Measurements from ENCODE around the gene PRR5L. TPM values are rescaled to one million over a fixed set of nuclear protein-coding genes. Genes with fewer than 3 reads are reported as not detected.

The PRR5L gene
- total and polyA plus RNA-seq, 5 donors from 2014 or later = 0.76 to 15.1 (median 1.1) TPM; not detected in 1

DNA sequence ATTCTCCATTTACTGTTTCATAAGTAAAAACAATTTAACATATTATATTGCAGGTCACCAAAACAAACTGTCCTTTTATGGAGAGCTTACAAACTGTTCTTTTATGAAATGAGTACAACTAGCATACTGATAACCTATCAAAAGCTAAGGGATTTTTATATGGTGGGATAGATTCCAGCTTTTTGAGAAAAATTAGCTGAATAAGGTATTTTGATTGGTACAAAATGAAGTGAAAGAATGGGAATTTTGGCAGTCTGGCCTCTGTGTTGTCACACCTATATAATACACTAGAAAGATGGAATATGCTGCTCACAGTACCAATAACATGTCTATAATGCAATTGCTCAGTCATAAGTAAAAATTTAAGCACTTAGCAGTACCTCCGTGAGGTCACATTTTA is 202.6 kb downstream of the PRR5L start:
- peaks cover 56% of the 10 kb centered on the region for H3K36me3 ChIP-seq (ENCODE audit: control insufficient read depth, insufficient read depth, low read length)

DNA sequence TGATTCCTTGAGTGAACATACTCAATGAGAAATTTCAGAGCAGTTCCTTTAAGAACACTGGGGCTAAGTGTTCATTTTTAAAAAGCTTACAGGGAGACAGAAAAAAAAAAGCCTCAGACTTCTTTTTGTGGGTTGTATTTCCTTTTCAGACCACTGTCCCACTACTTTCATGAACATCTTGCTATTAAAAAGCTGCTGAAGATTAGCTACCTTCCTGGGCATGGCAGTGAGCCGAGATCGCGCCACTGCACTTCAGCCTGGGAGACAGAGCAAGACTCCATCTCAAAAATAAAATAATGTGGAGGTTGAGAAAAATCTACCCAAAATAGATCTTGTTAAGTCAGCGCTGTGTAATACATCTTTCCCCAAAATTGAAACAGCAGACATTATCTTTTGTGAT is 203.2 kb downstream of the PRR5L start:
- Mint-ChIP-seq H3K27ac (no peak overlapping the region), H3K4me1 (peaks cover 28 to 39% (median 36%) of the 10 kb centered on the region in 4 donors), H3K27me3 (no peaks in the 10 kb centered on the region), H3K36me3 (peaks cover 31% of the 10 kb centered on the region), H3K9me3 (no peaks in the 10 kb centered on the region), H3K4me3 (no peak overlapping the region)
- DNase-seq = no peak
- ATAC-seq (ENCODE audit: low read depth in 2 of 2) = no peak
- no peak overlapping the region for H3K27ac ChIP-seq (ENCODE audit: insufficient read depth, low read length, poor library complexity, severe bottlenecking)
- no peak overlapping the region for H3K4me3 ChIP-seq (ENCODE audit: low read depth, low read length)
- H3K4me1 ChIP-seq (ENCODE audit: control insufficient read depth, insufficient read depth, low read length, poor library complexity, severe bottlenecking) = no peaks in the 10 kb centered on the region
- H3K36me3 ChIP-seq (ENCODE audit: control insufficient read depth, insufficient read depth, low read length) = peaks cover 52% of the 10 kb centered on the region
- no peaks in the 10 kb centered on the region for H3K9me3 ChIP-seq (ENCODE audit: control insufficient read depth in 2 of 2, low read length in 2 of 2)
- H3K27me3 ChIP-seq (ENCODE audit: control insufficient read depth, insufficient read depth, low read length) = no peaks in the 10 kb centered on the region

More for the DNA sequence above, 202.6 kb downstream of the PRR5L start:
- Histone ChIP-seq H3K9me3 (ENCODE audit: control insufficient read depth in 2 of 2, low read length in 2 of 2) (no peaks in the 10 kb centered on the region), H3K27ac (ENCODE audit: insufficient read depth, low read length, poor library complexity, severe bottlenecking) (no peak overlapping the region), H3K4me3 (ENCODE audit: low read depth, low read length) (no peak overlapping the region), H3K4me1 (ENCODE audit: control insufficient read depth, insufficient read depth, low read length, poor library complexity, severe bottlenecking) (no peaks in the 10 kb centered on the region), H3K27me3 (ENCODE audit: control insufficient read depth, insufficient read depth, low read length) (no peaks in the 10 kb centered on the region)
- Mint-ChIP-seq H3K4me1 (peaks cover 26 to 33% (median 31%) of the 10 kb centered on the region in 4 donors), H3K4me3 (no peak overlapping the region), H3K9me3 (no peaks in the 10 kb centered on the region), H3K27me3 (no peaks in the 10 kb centered on the region), H3K27ac (no peak overlapping the region), H3K36me3 (peaks cover 28% of the 10 kb centered on the region)
- no peak for DNase-seq
- ATAC-seq (ENCODE audit: low read depth in 2 of 2) = no peak

DNA sequence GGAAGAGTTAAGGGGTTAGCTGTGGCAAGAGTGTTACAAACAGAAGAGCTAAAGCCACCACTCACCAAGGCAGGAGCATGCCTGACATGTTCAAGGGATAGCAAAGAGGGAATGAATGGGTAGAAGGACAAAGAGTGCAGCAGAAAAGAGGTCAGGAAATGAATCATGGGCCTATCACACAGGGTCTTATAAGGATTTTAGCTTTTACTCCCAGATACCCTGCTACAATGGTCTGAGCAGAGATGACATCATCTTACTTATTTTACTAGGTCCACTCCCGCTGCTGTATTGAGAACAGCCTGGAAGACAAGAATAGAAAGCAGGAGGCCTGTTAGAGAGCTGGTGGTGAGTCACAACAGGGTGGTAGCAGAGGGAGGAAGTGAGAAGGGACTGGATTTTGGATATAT is 204.2 kb downstream of the PRR5L start:
- Mint-ChIP-seq H3K27ac (peak overlapping the region in 2 of 3 donors; percentile 38 to 59), H3K9me3 (no peaks in the 10 kb centered on the region), H3K27me3 (no peaks in the 10 kb centered on the region), H3K4me3 (no peak overlapping the region), H3K4me1 (peaks cover 35 to 48% (median 42%) of the 10 kb centered on the region in 4 donors), H3K36me3 (peaks cover 34% of the 10 kb centered on the region)
- ATAC-seq (ENCODE audit: low read depth in 2 of 2) = no peak
- DNase-seq = no peak
- no peak overlapping the region for H3K27ac ChIP-seq (ENCODE audit: insufficient read depth, low read length, poor library complexity, severe bottlenecking)
- H3K4me1 ChIP-seq (ENCODE audit: control insufficient read depth, insufficient read depth, low read length, poor library complexity, severe bottlenecking) = no peaks in the 10 kb centered on the region
- peaks cover 45% of the 10 kb centered on the region for H3K36me3 ChIP-seq (ENCODE audit: control insufficient read depth, insufficient read depth, low read length)
- no peak overlapping the region for H3K4me3 ChIP-seq (ENCODE audit: low read depth, low read length)
- no peaks in the 10 kb centered on the region for H3K9me3 ChIP-seq (ENCODE audit: control insufficient read depth in 2 of 2, low read length in 2 of 2)
- no peaks in the 10 kb centered on the region for H3K27me3 ChIP-seq (ENCODE audit: control insufficient read depth, insufficient read depth, low read length)

DNA sequence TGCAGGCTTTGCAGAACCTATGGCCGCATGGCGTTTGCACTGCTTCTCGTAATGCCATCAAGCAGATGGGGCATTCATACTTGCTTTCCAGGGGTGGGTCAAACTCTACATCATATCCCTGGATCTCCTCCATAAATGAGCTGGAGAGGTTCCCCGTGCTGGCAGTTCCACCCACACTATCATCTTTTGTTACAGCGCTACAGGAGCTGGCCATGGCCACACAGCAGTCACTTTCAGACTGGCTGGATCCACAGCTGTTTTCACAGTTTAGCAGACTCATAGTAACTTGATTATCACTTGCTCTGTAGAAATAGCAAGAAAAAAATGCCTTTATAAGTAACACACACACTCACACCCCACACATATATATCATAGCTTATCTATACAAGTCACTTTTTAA is 205.1 kb downstream of the PRR5L start:
- DNase-seq (no peak), ATAC-seq (ENCODE audit: low read depth in 2 of 2) (no peak)
- H3K4me3 Mint-ChIP-seq = no peak overlapping the region
- Histone ChIP-seq H3K4me3 (ENCODE audit: low read depth, low read length) (no peak overlapping the region), H3K27me3 (ENCODE audit: control insufficient read depth, insufficient read depth, low read length) (no peaks in the 10 kb centered on the region), H3K4me1 (ENCODE audit: control insufficient read depth, insufficient read depth, low read length, poor library complexity, severe bottlenecking) (no peaks in the 10 kb centered on the region), H3K9me3 (ENCODE audit: control insufficient read depth in 2 of 2, low read length in 2 of 2) (no peaks in the 10 kb centered on the region), H3K36me3 (ENCODE audit: control insufficient read depth, insufficient read depth, low read length) (peaks cover 38% of the 10 kb centered on the region), H3K27ac (ENCODE audit: insufficient read depth, low read length, poor library complexity, severe bottlenecking) (no peak overlapping the region)
- no peaks in the 10 kb centered on the region for H3K9me3 Mint-ChIP-seq
- no peak overlapping the region for H3K27ac Mint-ChIP-seq
- peaks cover 43 to 57% (median 50%) of the 10 kb centered on the region in 4 donors for H3K4me1 Mint-ChIP-seq
- no peaks in the 10 kb centered on the region for H3K27me3 Mint-ChIP-seq
- H3K36me3 Mint-ChIP-seq = peaks cover 34% of the 10 kb centered on the region

DNA sequence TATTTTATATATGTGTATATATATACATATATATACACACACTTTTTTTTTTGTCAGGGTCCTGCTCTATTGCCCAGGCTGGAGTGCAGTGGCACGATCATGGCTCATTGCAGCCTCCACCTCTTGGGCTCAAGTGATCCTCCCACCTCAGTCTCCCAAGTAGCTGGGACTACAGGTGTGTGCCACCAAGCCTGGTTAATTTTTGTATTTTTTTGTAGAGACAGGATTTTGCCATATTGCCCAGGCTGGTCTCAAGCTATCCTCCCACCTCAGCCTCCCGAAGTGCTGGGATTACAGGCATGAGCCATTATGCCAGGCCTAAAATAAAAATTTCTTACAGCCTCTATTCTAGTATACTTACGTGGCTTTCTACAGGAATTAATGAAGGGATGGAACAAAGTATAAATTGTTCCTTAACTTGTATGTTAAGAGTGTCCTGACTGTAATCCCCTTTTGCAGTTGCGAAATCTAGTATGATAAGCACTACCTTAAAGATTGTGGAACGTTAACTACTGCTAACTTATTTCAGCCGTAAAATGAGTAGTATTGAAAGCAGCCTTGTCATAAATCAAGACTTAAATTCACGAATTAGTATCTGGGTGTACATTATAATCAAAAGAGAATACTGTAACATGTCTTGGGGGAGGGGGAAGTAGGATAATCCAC is 211.9 kb downstream of the PRR5L start:
- Histone ChIP-seq H3K27ac (ENCODE audit: insufficient read depth, low read length, poor library complexity, severe bottlenecking) (no peak overlapping the region), H3K4me3 (ENCODE audit: low read depth, low read length) (peak overlapping the region; percentile 89), H3K27me3 (ENCODE audit: control insufficient read depth, insufficient read depth, low read length) (peaks cover 2% of the 10 kb centered on the region), H3K4me1 (ENCODE audit: control insufficient read depth, insufficient read depth, low read length, poor library complexity, severe bottlenecking) (peaks cover 25% of the 10 kb centered on the region), H3K9me3 (ENCODE audit: control insufficient read depth in 2 of 2, low read length in 2 of 2) (no peaks in the 10 kb centered on the region), H3K36me3 (ENCODE audit: control insufficient read depth, insufficient read depth, low read length) (peaks cover 5% of the 10 kb centered on the region)
- no peaks in the 10 kb centered on the region for H3K9me3 Mint-ChIP-seq
- H3K27ac Mint-ChIP-seq = peak overlapping the region in 1 of 3 donors; percentile 89
- peak overlapping the region; percentile 91 to 99 (median 97) for H3K4me3 Mint-ChIP-seq
- ATAC-seq (ENCODE audit: low read depth in 2 of 2) (no peak), DNase-seq (no peak)
- H3K4me1 Mint-ChIP-seq = peaks cover 32 to 55% (median 45%) of the 10 kb centered on the region in 4 donors
- peaks cover 9% of the 10 kb centered on the region for H3K36me3 Mint-ChIP-seq
- H3K27me3 Mint-ChIP-seq = no peaks in the 10 kb centered on the region

DNA sequence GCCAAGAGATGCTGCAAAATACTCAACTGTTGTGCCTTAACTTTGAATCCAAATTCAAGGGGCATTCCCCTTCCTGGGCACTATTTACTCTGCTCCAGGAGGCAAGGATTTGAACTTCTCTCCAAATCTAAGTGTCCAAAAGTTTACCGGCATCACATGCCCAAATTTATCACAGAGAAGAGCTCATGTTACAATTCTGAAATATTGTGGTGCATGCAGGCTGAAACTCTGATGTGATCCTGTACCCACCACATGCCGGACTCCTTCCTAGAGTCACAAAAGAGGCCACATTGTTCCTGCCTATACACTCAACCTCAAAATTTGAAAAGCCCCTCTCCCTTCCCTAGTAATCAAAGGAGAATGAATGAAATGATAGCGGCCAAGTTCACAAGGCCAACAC is 212.7 kb downstream of the PRR5L start:
- ATAC-seq (ENCODE audit: low read depth in 2 of 2) = no peak
- Mint-ChIP-seq H3K27ac (peak overlapping the region; percentile 89 to 94 (median 92)), H3K36me3 (peaks cover 9% of the 10 kb centered on the region), H3K4me3 (peak overlapping the region; percentile 91 to 99 (median 97)), H3K27me3 (no peaks in the 10 kb centered on the region), H3K9me3 (no peaks in the 10 kb centered on the region), H3K4me1 (peaks cover 32 to 52% (median 41%) of the 10 kb centered on the region in 4 donors)
- Histone ChIP-seq H3K4me1 (ENCODE audit: control insufficient read depth, insufficient read depth, low read length, poor library complexity, severe bottlenecking) (peaks cover 25% of the 10 kb centered on the region), H3K27me3 (ENCODE audit: control insufficient read depth, insufficient read depth, low read length) (peaks cover 2% of the 10 kb centered on the region), H3K9me3 (ENCODE audit: control insufficient read depth in 2 of 2, low read length in 2 of 2) (no peaks in the 10 kb centered on the region), H3K36me3 (ENCODE audit: control insufficient read depth, insufficient read depth, low read length) (peaks cover 2% of the 10 kb centered on the region), H3K27ac (ENCODE audit: insufficient read depth, low read length, poor library complexity, severe bottlenecking) (peak overlapping the region; percentile 73), H3K4me3 (ENCODE audit: low read depth, low read length) (peak overlapping the region; percentile 89)
- DNase-seq = no peak

DNA sequence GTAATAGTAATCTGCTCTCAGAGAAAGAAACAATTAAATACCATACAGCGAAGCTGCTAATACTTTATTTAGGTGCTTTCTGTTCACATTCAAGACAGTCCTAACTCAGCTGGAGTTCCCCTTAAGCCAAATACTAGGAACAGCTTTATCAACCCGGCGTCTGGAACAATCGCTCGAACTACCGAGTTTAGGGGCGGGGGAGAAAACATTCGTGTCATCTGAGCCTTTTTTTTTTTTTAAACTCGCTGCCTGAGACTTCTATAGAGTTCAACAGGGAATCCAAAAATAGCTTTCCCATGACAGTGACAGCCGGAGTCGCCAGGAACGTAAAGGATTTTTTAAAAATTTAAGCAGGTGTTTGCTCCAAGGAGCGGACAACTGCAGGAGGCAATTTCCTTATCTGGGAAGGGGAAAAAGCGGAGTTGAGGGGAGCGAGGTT is 213.1 kb downstream of the PRR5L start:
- Mint-ChIP-seq H3K36me3 (peaks cover 6% of the 10 kb centered on the region), H3K4me1 (peaks cover 31 to 48% (median 36%) of the 10 kb centered on the region in 4 donors), H3K27me3 (peaks cover 4% of the 10 kb centered on the region), H3K9me3 (peaks cover 0 to 4% (median 0%) of the 10 kb centered on the region in 7 donors), H3K27ac (peak overlapping the region; percentile 89 to 94 (median 92)), H3K4me3 (peak overlapping the region; percentile 91 to 99 (median 97))
- peak in 2 of 3 donors; percentile 23 to 30 for DNase-seq
- H3K27me3 ChIP-seq (ENCODE audit: control insufficient read depth, insufficient read depth, low read length) = peaks cover 2% of the 10 kb centered on the region
- H3K9me3 ChIP-seq (ENCODE audit: control insufficient read depth in 2 of 2, low read length in 2 of 2) = no peaks in the 10 kb centered on the region
- peak in 1 of 2 donors; percentile 3 for ATAC-seq (ENCODE audit: low read depth in 2 of 2)
- H3K27ac ChIP-seq (ENCODE audit: insufficient read depth, low read length, poor library complexity, severe bottlenecking) = peak overlapping the region; percentile 73
- H3K4me1 ChIP-seq (ENCODE audit: control insufficient read depth, insufficient read depth, low read length, poor library complexity, severe bottlenecking) = peaks cover 25% of the 10 kb centered on the region
- H3K4me3 ChIP-seq (ENCODE audit: low read depth, low read length) = peak overlapping the region; percentile 89
- H3K36me3 ChIP-seq (ENCODE audit: control insufficient read depth, insufficient read depth, low read length) = no peaks in the 10 kb centered on the region
